Measurements from ENCODE around the gene TRIM44.

DNA sequence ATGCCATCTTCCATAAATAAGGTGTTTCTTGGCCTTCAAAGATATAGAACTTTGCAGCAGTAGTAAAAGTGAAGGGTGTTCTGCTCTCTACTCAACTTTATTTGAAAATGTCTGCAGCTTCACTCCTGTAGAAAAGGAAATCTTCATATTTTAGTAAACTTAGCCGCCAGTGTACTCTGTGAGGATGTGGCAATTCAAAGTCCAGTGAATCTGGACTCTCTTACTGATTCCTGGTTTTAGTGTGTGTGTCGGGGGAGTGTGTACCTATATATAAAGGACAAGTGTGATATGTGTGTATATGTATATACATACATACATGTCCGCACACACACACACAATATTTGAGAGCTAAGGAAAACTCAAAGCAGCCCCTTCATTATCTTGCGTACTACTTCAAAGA is 147.0 kb downstream of the TRIM44 start:
- TF ChIP-seq POLR2AphosphoS5 (IDR thresholded peaks at IDR 0.05), result no peak
- no peak for TF ChIP-seq POLR2A (IDR thresholded peaks at IDR 0.05)
- TF ChIP-seq, protein P1, sequence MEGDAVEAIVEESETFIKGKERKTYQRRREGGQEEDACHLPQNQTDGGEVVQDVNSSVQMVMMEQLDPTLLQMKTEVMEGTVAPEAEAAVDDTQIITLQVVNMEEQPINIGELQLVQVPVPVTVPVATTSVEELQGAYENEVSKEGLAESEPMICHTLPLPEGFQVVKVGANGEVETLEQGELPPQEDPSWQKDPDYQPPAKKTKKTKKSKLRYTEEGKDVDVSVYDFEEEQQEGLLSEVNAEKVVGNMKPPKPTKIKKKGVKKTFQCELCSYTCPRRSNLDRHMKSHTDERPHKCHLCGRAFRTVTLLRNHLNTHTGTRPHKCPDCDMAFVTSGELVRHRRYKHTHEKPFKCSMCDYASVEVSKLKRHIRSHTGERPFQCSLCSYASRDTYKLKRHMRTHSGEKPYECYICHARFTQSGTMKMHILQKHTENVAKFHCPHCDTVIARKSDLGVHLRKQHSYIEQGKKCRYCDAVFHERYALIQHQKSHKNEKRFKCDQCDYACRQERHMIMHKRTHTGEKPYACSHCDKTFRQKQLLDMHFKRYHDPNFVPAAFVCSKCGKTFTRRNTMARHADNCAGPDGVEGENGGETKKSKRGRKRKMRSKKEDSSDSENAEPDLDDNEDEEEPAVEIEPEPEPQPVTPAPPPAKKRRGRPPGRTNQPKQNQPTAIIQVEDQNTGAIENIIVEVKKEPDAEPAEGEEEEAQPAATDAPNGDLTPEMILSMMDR (IDR thresholded peaks at IDR 0.05), result no peak
